Loucy (cell line): ENCODE measurements around the gene FMO1.

ENCODE experiments used
- H2AFZ ChIP-seq: fragments of 200-600 bp; sonication (generic); 2 replicates; pipeline ENCODE4 v1.6.0; 2016; ENCODE audit warnings: antibody characterized with exemption, mild to moderate bottlenecking, low read length, moderate library complexity
- H3F3A ChIP-seq: fragments of 200-600 bp; 2 replicates; pipeline ENCODE4 v1.6.0; 2016; ENCODE audit warnings: antibody characterized with exemption, low read depth, mild to moderate bottlenecking
- H3K27me3 ChIP-seq: fragments of 200-600 bp; sonication (generic); 2 replicates; pipeline ENCODE4 v1.6.1; 2014; ENCODE audit warnings: low read length, mild to moderate bottlenecking; ENCODE audit not compliant: insufficient read depth, poor library complexity, severe bottlenecking
- H3K36me3 ChIP-seq: fragments of 200-600 bp; sonication (generic); 2 replicates; pipeline ENCODE4 v1.6.1; 2016; ENCODE audit warnings: low read length; ENCODE audit not compliant: insufficient read depth
- H3K4me1 ChIP-seq: fragments of 200-600 bp; sonication (generic); 2 replicates; pipeline ENCODE4 v1.5.1; 2014; ENCODE audit warnings: low read length, mild to moderate bottlenecking; ENCODE audit not compliant: insufficient read depth, poor library complexity, severe bottlenecking
- H3K4me2 ChIP-seq: fragments of 200-600 bp; sonication (generic); 2 replicates; pipeline ENCODE4 v1.6.0; 2014; ENCODE audit warnings: antibody characterized with exemption, low read length, low read depth, mild to moderate bottlenecking; ENCODE audit not compliant: poor library complexity, severe bottlenecking
- H3K4me3 ChIP-seq: fragments of 200-600 bp; sonication (generic); 2 replicates; pipeline ENCODE4 v1.5.1; 2014; ENCODE audit warnings: low read length, mild to moderate bottlenecking, mixed read lengths; ENCODE audit not compliant: poor library complexity, severe bottlenecking
- H3K79me2 ChIP-seq: fragments of 200-600 bp; sonication (generic); 2 replicates; pipeline ENCODE4 v1.6.1; 2014; ENCODE audit warnings: low read length; ENCODE audit not compliant: insufficient read depth
- H3K9ac ChIP-seq: fragments of 200-600 bp; sonication (generic); 2 replicates; pipeline ENCODE4 v1.6.0; 2014; ENCODE audit warnings: mild to moderate bottlenecking, low read depth, low read length, moderate library complexity; ENCODE audit not compliant: poor library complexity, severe bottlenecking
- H3K9me2 ChIP-seq: fragments of 200-600 bp; sonication (generic); replicated peaks from 2 replicates; pipeline ENCODE4 v1.6.1; 2016; ENCODE audit warnings: low read depth, low read length, mixed read lengths
- H3K9me3 ChIP-seq: fragments of 200-600 bp; sonication (generic); 2 replicates; pipeline ENCODE4 v1.6.1; 2014; ENCODE audit warnings: mild to moderate bottlenecking, antibody characterized with exemption, low read length, low read depth; ENCODE audit not compliant: insufficient read depth
- H4K20me1 ChIP-seq: fragments of 200-600 bp; sonication (generic); 2 replicates; pipeline ENCODE4 v1.6.0; 2014; ENCODE audit warnings: antibody characterized with exemption, low read length, mild to moderate bottlenecking; ENCODE audit not compliant: insufficient read depth, poor library complexity, severe bottlenecking
- CTCF ChIP-seq: fragments of 200-600 bp; sonication (generic); conservative IDR thresholded peaks from 2 replicates; pipeline ENCODE4 v1.5.1; 2014; ENCODE audit warnings: mild to moderate bottlenecking, antibody characterized with exemption, low read length
- EZH2phosphoT487 ChIP-seq: fragments of 200-600 bp; IDR thresholded peaks from 2 replicates; pipeline ENCODE4 v1.6.1; 2018; ENCODE audit warnings: antibody characterized with exemption, mild to moderate bottlenecking, moderate library complexity, borderline replicate concordance

Gene FMO1

GRCh38 chr1:171256940-171257606, 8.8 kb downstream of the FMO1 start:
- H4K20me1 ChIP-seq = no peaks in the 10 kb centered on the region
- H3K4me3 ChIP-seq = no peak overlapping the region
- peaks cover 4% of the 10 kb centered on the region for H3K27me3 ChIP-seq
- no peaks in the 10 kb centered on the region for H3K36me3 ChIP-seq
- no peaks in the 10 kb centered on the region for H3K79me2 ChIP-seq
- no peaks in the 10 kb centered on the region for H3K9me3 ChIP-seq
- H2AFZ ChIP-seq = no peak overlapping the region
- no peaks in the 10 kb centered on the region for H3K9me2 ChIP-seq
- H3K9ac ChIP-seq = no peak overlapping the region
- no peak overlapping the region for H3K4me2 ChIP-seq
- no peaks in the 10 kb centered on the region for H3F3A ChIP-seq
- TF ChIP-seq EZH2phosphoT487 = no peak
- no peak for TF ChIP-seq CTCF
- H3K4me1 ChIP-seq = no peaks in the 10 kb centered on the region

GRCh38 chr1:171257607-171258076, 9.3 kb downstream of the FMO1 start:
- no peak overlapping the region for H3K4me2 ChIP-seq
- no peaks in the 10 kb centered on the region for H3K36me3 ChIP-seq
- no peak overlapping the region for H2AFZ ChIP-seq
- no peaks in the 10 kb centered on the region for H3K79me2 ChIP-seq
- H3K4me3 ChIP-seq = no peak overlapping the region
- TF ChIP-seq CTCF (no peak), EZH2phosphoT487 (no peak)
- H3K27me3 ChIP-seq = peaks cover 4% of the 10 kb centered on the region
- H3K4me1 ChIP-seq = no peaks in the 10 kb centered on the region
- no peaks in the 10 kb centered on the region for H3K9me3 ChIP-seq
- no peaks in the 10 kb centered on the region for H3F3A ChIP-seq
- no peaks in the 10 kb centered on the region for H3K9me2 ChIP-seq
- no peaks in the 10 kb centered on the region for H4K20me1 ChIP-seq
- no peak overlapping the region for H3K9ac ChIP-seq

GRCh38 chr1:171258429-171258828, 10.1 kb downstream of the FMO1 start:
- Histone ChIP-seq H3K9me3 (no peaks in the 10 kb centered on the region), H3K4me1 (no peaks in the 10 kb centered on the region), H3K36me3 (no peaks in the 10 kb centered on the region), H4K20me1 (no peaks in the 10 kb centered on the region), H3K4me3 (no peak overlapping the region), H3K9me2 (no peaks in the 10 kb centered on the region), H3K79me2 (no peaks in the 10 kb centered on the region), H3K4me2 (no peak overlapping the region), H2AFZ (no peak overlapping the region), H3F3A (no peaks in the 10 kb centered on the region), H3K27me3 (peaks cover 4% of the 10 kb centered on the region), H3K9ac (no peak overlapping the region)
- TF ChIP-seq EZH2phosphoT487 (no peak), CTCF (no peak)
